KMS-11 (cell line): ENCODE results near the gene ZNF385D.

Experiments
- H2AFZ ChIP-seq: fragments of 200-600 bp; sonication (generic); 2 replicates; pipeline ENCODE4 v1.6.1; 2016; ENCODE audit warnings: antibody characterized with exemption, mixed run types, low read depth
- H3K27ac ChIP-seq: fragments of 200-600 bp; sonication (generic); 2 replicates; pipeline ENCODE4 v1.6.1; 2016; ENCODE audit warnings: mild to moderate bottlenecking, mixed run types
- H3K27me3 ChIP-seq: fragments of 200-600 bp; sonication (generic); 2 replicates; pipeline ENCODE4 v1.6.1; 2017; ENCODE audit warnings: mild to moderate bottlenecking, low read depth, mixed run types, moderate library complexity; ENCODE audit not compliant: insufficient read depth
- H3K36me3 ChIP-seq: fragments of 200-600 bp; sonication (generic); 2 replicates; pipeline ENCODE4 v1.6.1; 2017; ENCODE audit warnings: mild to moderate bottlenecking, mixed run types; ENCODE audit not compliant: insufficient read depth
- H3K4me1 ChIP-seq: fragments of 200-600 bp; sonication (generic); 2 replicates; pipeline ENCODE4 v1.6.1; 2016; ENCODE audit warnings: mild to moderate bottlenecking, low read depth, mixed run types; ENCODE audit not compliant: poor library complexity, severe bottlenecking
- H3K4me2 ChIP-seq: fragments of 200-600 bp; sonication (generic); 2 replicates; pipeline ENCODE4 v1.7.0; 2016; ENCODE audit warnings: mild to moderate bottlenecking, mixed run types
- H3K4me3 ChIP-seq: fragments of 200-600 bp; sonication (generic); IDR thresholded peaks from 2 replicates; pipeline ENCODE4 v1.6.1; 2017; ENCODE audit warnings: low read depth, low read length, mixed read lengths; ENCODE audit not compliant: insufficient read depth
- H3K79me2 ChIP-seq: fragments of 200-600 bp; sonication (generic); 2 replicates; pipeline ENCODE4 v1.6.1; 2016; ENCODE audit warnings: low read depth, mixed run types; ENCODE audit not compliant: insufficient read depth
- H3K9ac ChIP-seq: fragments of 200-600 bp; sonication (generic); 2 replicates; pipeline ENCODE4 v1.6.1; 2016; ENCODE audit warnings: mild to moderate bottlenecking, mixed run types
- H4K20me1 ChIP-seq: fragments of 200-600 bp; sonication (generic); 2 replicates; pipeline ENCODE4 v1.6.1; 2016; ENCODE audit warnings: mild to moderate bottlenecking, mixed run types; ENCODE audit not compliant: insufficient read depth
- CTCF ChIP-seq: fragments of 200-600 bp; sonication (generic); conservative IDR thresholded peaks from 2 replicates; pipeline ENCODE4 v1.6.1; 2017; ENCODE audit warnings: low read depth, mild to moderate bottlenecking, antibody characterized with exemption, low read length, moderate library complexity, mixed read lengths

ZNF385D gene

GRCh38 chr3:21779909-21780308 is 28.9 kb upstream of the ZNF385D start:
- H3K9ac ChIP-seq, result no peak overlapping the region
- no peaks in the 10 kb centered on the region for H3K4me1 ChIP-seq
- H3K4me3 ChIP-seq, result no peak overlapping the region
- no peaks in the 10 kb centered on the region for H3K79me2 ChIP-seq
- no peaks in the 10 kb centered on the region for H3K27me3 ChIP-seq
- H3K27ac ChIP-seq, result no peak overlapping the region
- no peaks in the 10 kb centered on the region for H3K36me3 ChIP-seq
- H3K4me2 ChIP-seq, result no peak overlapping the region
- no peaks in the 10 kb centered on the region for H4K20me1 ChIP-seq
- no peak overlapping the region for H2AFZ ChIP-seq
- no peak for TF ChIP-seq CTCF

GRCh38 chr3:21778715-21779114 is 27.7 kb upstream of the ZNF385D start:
- Histone ChIP-seq H3K79me2 (no peaks in the 10 kb centered on the region), H3K27me3 (no peaks in the 10 kb centered on the region), H2AFZ (no peak overlapping the region), H3K4me2 (no peak overlapping the region), H3K27ac (no peak overlapping the region), H3K4me1 (no peaks in the 10 kb centered on the region), H4K20me1 (no peaks in the 10 kb centered on the region), H3K36me3 (no peaks in the 10 kb centered on the region), H3K9ac (no peak overlapping the region), H3K4me3 (no peak overlapping the region)
- TF ChIP-seq CTCF, result no peak

GRCh38 chr3:21777821-21778220 is 26.8 kb upstream of the ZNF385D start:
- H3K4me2 ChIP-seq, result no peak overlapping the region
- no peaks in the 10 kb centered on the region for H4K20me1 ChIP-seq
- no peak overlapping the region for H2AFZ ChIP-seq
- no peaks in the 10 kb centered on the region for H3K4me1 ChIP-seq
- no peak overlapping the region for H3K4me3 ChIP-seq
- H3K9ac ChIP-seq, result no peak overlapping the region
- no peak for TF ChIP-seq CTCF
- H3K27me3 ChIP-seq, result no peaks in the 10 kb centered on the region
- no peaks in the 10 kb centered on the region for H3K36me3 ChIP-seq
- H3K27ac ChIP-seq, result no peak overlapping the region
- H3K79me2 ChIP-seq, result no peaks in the 10 kb centered on the region

- Histone ChIP-seq H3K4me3 (no peak overlapping the region), H3K4me1 (no peaks in the 10 kb centered on the region), H3K9ac (no peak overlapping the region), H3K36me3 (no peaks in the 10 kb centered on the region), H4K20me1 (no peaks in the 10 kb centered on the region), H2AFZ (no peak overlapping the region), H3K79me2 (no peaks in the 10 kb centered on the region), H3K4me2 (no peak overlapping the region), H3K27me3 (no peaks in the 10 kb centered on the region), H3K27ac (no peak overlapping the region)
- TF ChIP-seq CTCF, result no peak
Observed at GRCh38 chr3:21766002-21766401, 15.0 kb upstream of the ZNF385D start.

- H3K79me2 ChIP-seq, result no peaks in the 10 kb centered on the region
- H2AFZ ChIP-seq, result no peak overlapping the region
- TF ChIP-seq CTCF, result no peak
- H4K20me1 ChIP-seq, result no peaks in the 10 kb centered on the region
- no peak overlapping the region for H3K27ac ChIP-seq
- no peak overlapping the region for H3K4me2 ChIP-seq
- H3K9ac ChIP-seq, result no peak overlapping the region
- H3K27me3 ChIP-seq, result no peaks in the 10 kb centered on the region
- no peak overlapping the region for H3K4me3 ChIP-seq
- no peaks in the 10 kb centered on the region for H3K4me1 ChIP-seq
- no peaks in the 10 kb centered on the region for H3K36me3 ChIP-seq
Observed at GRCh38 chr3:21755896-21756295, 4.9 kb upstream of the ZNF385D start.
